ENCODE results near the gene SH3PXD2A. TPM values are rescaled to one million over a fixed set of nuclear protein-coding genes. Genes with fewer than 3 reads are reported as not detected.

SH3PXD2A gene
- total RNA-seq, 1 donor from 2014 or later = 2.4 TPM

DNA sequence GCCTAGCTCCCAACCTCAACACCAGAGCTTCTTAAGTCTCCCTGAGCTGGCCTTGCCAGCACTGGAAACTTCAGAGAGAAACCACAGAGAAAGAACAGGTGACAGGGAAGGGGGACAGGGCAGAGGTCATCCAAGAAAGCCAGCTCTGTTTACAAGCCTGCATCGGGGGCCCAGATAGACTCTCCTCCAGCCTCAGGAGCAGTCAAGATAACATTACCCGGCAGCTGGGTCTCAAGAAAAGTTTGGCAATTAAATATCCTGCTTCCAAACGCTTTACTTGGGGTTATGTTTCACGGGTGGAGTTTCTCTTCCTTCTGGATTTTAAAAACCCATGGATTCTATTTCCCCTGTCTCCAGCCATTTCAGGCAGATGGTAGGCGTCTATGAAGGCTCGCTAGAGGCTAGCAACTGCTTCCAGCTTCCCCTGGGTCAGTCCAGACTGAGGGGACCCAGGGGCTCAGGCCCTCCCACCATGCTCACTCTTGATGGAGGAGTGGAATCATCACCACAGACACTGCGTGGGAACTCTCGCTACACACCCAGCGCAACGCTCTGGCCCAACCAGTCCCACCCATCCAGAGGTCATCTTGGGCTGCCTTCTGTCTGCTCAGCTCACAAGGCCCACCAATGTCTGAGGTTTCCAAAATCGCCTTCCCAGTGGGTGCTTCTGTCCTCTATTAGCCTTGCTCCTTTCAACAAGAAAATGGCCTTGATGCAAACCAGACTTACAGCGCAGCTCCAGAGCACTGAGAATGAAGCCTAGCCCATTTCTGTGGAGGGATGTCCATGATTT is 48.8 kb downstream of the SH3PXD2A start:
- no peak for DNase-seq

DNA sequence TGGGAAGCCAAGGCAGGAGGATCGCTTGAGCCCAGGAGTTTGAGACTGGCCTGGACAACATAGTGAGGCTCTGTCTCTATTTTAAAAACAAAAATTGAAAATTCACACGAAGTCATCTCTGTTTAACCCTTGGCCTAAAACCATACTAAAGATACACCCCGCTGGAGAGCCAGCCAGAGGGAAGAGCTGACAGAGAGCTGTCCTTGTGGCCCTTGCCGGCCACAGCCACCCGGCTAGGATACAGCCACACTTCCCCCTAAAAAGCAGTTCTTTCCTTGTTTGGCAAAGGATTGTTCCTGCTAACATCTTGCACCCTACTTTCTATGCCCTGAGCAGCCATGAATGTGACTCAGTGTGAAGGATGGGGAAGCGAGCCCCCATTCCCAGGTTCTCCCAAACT is 49.6 kb downstream of the SH3PXD2A start:
- DNase-seq = no peak

DNA sequence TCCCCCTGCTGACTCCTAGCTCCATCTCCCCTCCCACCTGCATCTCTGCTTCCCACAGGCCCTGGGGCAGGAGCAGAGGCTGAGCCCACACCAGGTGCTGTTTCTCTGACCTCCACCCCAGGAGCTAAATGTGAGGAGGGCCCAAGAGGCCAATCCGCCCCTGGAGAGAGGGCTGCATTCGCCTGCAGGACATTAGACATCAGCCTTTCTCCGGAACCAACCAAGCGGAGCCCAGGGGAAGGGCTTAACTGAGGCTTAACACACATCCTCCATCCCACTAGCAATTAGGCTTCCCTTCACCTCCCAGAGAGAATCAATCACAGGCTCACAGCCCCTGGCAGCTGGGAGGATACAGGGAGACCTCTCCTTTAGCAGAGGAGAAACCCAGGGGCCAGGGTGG is 50.5 kb downstream of the SH3PXD2A start:
- no peak for DNase-seq

- no peak for DNase-seq
Observed at GRCh38 chr10:103803941-103804340, 51.4 kb downstream of the SH3PXD2A start.

DNA sequence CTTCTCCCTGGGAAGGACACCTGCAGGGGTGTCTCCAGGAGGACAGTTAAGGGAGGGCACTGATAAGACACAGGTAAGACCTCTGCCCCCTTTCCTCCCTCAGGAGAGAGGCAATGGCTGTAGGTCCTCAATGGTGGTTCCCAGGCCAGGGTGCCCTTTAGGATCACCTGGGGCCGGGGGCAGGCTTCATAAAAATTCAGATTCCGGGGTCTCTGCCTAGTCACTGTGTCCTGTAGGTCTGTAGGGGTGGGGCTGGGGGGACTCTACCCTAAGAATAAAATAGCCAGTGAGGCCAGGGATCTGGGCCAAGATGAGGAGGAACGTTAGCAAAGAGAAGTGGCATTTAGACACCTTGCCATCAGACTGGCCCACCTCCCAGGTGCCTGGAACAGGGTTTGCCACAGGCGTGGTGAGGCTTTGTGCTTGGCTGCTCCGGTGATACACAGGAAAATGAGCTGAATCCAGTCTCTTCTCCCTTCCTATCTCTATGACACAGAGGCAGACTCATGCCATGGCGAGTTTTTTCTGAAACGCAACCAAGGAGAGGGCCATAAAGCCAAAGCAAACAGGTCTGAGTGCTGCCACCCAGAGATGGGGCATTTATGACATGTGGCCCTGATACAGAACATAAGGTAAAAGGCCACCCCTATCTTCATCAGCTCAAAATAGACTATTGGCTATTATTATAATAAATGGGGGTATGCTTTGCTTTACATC is 52.6 kb downstream of the SH3PXD2A start:
- no peak for DNase-seq

- DNase-seq = no peak
Observed at GRCh38 chr10:103802081-103802480, 53.3 kb downstream of the SH3PXD2A start.

DNA sequence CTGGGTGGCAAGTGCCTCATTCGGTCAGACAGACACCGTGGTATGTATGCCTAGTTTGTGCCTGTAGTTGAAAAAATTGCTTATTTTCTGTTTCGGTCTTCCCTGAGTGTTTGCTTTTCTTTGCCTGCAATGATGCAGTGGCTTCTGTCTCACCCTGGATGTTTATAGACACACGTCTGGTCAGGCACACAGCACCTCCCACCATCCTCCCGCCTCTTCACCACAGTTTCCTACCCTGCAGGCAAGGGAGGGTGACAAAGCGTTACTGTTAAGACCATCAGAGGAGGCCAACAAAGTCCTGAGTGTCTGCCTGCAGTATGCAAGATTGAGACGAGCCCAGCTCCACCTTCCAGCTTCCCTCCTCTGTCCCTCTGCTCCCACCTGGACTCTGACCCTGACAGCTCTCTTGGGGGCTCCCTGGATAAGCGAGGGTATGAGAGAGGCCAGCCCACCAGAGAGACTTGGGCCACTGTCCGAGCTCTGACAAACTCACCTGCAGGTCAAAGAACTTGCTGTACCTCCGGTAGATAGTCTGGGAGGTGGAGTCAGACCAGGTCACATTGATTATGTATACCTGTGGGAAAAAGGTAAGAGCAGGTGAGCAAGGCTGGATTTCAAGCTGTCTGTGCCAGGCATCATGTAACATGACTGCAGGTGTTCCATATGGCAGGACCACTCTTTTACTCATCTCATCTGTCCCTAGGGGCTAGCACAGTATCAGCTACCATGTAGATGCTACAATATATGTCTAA is 54.4 kb downstream of the SH3PXD2A start:
- no peak for DNase-seq

DNA sequence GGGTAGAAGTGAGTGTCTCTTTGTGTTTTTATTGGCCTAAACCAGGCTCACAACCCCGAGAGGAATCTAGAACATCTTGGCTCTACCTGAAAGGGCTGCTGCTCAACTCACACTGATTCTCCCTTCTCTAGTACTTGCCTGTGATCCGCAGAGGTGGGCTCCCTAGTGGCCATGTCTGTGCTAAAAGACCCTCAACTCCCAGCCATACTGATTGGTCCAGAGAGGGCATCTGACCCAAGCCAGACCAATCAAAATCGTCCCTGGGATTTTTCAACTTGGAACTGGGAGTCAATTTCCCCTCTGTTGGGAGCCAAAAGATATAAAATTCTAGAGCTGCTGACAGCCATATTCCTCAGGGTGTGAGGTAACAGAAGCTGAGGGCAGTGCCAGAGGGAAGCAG is 55.3 kb downstream of the SH3PXD2A start:
- no peak for DNase-seq

DNA sequence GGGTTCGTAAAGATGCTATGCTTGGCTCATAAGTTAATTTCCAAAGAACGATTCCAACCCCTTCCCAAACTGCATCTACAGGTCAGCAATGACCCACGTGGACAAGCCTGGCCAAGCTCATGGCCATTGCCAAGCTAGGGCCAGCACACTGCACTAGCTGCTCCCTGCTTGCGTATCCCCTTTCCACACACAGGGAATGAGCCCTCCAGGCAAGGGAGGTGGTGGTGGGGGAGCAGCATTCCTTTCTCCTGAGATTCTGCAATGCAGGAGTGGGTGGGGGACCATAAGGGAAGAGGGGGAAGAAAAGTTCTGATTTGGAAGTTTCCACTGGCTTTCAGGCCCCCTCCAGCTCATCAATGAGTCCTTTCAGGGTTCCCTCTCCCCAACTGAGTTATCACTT is 56.0 kb downstream of the SH3PXD2A start:
- DNase-seq = no peak

- DNase-seq = no peak
Observed at GRCh38 chr10:103798511-103798910, 56.9 kb downstream of the SH3PXD2A start.

DNA sequence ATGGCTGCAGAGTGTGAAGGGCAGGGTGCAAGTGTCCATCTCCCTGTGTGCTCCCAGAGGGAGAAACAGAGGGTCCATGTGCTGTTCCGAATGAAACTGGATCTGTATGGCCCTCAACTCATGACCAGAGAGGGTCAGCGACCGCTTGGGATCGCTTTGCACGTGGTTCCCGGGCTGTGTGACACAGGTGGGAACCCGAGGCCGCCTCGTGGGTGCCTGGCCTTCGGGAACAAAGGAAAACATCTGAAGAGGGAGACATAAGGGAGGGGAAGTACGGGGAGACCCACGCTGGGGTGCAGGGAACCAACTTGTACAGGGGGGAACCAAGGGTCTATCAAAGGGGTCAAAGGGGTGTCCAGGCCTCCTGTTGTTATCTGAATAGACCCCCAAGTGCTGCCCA is 57.5 kb downstream of the SH3PXD2A start:
- no peak for DNase-seq

DNA sequence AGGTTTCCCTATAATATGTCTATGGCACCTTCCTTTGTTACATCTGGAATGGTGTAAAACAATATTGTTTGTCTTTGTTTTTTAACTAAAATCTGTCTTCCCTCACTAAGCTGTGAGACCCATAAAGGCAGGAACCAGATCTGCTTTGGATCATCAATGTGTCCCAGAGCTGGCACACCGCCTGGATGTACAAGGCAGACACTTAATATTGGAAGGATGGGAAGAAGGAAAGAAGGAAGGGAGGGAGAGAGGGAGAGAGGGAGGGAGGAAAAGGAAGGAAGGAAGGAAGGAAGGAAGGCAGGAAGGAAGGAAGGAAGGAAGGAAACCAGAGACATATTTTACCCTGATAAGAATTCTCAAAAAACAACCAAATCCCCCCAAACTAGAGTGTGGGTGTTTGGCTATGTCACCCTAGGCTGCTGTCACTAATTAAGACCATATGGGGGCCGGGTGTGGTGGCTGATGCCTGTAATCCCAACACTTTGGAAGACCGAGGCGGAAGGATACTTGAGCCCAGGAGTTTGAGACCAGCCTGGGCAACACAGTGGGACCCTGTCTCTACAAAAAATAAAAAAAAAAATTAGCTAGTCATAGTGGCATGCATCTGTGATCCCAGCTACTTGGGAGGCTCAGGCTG is 59.6 kb downstream of the SH3PXD2A start:
- no peak for DNase-seq

DNA sequence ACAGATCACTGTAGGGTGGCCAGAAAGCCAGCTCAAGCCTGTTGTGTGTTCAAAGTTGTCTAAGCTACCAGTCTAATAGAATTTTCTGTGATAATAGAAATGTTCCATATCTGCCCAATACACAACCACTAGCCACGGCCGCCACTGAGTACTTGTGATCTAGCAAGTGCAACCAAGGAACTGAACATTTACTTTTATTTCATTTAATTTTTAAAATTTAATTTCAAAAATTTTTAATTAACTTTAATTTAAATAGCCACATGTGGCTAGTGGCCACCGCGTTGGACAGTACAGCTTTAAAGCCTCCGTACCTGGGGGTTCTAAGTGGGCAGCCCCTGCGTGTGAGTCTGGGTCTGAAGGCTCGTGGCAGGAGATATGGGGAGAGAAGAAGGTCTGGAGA is 60.4 kb downstream of the SH3PXD2A start:
- no peak for DNase-seq

- peak; percentile 4 for DNase-seq
Observed at GRCh38 chr10:103793920-103794883, 61.2 kb downstream of the SH3PXD2A start.

DNA sequence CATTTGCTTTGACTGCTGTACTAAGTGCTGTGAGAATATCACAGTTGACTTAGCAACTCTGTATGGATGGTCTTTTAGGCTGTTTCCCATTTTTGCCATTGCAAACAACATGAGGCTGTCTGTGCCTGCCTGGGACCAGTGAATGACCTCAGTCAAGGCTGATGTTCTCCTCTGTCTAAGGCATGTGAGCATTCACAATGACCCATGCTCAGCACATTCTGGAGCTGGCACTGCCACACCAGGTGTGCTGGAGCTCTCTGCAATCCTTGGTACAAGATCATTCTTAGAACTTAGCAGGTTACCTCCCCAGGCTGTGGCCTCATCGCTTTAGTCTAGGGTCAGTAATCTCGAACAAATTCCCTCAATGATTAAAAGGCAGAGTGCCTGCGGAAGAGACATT is 61.9 kb downstream of the SH3PXD2A start:
- no peak for DNase-seq

DNA sequence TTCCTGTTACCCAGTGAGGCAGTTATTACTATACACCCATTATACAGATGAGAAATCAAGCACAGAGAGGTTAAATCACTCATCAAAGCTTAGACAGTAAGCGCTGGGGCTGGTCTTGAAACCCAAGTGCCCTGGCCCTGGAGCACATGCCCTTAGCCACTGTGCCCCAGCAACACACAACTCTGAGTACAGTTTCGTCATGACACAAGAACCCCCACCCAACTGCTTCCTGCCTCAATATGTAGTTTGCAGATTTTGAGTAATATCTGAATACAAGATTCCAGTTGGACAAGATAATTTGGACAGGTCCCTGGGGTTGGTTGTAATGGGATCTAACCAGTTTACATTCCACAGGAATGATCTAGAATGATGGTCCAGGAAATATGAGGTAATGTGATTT is 62.8 kb downstream of the SH3PXD2A start:
- no peak for DNase-seq

GRCh38 chr10:103791858-103792257 is 63.5 kb downstream of the SH3PXD2A start:
- DNase-seq = no peak

DNA sequence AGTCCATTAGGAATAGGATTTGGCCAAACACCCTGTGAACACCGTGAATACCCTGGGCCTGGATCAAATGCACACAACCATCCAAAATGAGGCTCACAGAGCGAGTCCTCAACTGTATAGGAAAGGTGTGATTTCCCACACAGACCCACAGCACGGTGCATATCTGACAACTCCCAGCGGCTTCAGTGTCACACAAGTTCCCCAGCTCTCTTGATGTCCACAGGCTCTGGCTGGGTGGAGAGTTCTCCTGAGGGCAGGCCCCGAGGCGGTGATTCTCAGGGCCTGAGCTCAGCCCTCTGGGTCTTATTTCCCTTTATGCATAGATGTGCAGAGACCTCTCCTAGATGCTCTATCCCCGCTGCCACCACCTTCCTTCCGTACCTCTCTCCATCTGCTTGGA is 64.1 kb downstream of the SH3PXD2A start:
- DNase-seq = no peak

DNA sequence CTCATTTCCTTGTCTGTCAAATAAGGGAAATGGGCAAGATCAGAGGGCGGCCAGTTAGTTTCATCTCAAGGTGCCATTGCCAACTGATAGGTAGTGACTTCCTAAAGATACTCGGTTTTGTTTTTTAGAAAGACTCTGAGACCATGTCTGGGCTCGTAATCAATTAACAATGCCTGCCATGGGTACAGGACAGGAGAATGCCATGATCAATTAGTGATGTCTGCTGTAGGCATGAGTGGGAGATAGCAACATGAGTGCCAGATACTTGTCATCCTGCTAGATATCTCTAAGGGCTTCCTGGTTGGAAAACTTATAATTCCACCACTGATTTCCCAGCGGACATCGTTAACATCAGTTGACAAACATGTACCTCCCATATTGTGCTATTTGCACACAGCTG is 64.8 kb downstream of the SH3PXD2A start:
- DNase-seq = no peak

DNA sequence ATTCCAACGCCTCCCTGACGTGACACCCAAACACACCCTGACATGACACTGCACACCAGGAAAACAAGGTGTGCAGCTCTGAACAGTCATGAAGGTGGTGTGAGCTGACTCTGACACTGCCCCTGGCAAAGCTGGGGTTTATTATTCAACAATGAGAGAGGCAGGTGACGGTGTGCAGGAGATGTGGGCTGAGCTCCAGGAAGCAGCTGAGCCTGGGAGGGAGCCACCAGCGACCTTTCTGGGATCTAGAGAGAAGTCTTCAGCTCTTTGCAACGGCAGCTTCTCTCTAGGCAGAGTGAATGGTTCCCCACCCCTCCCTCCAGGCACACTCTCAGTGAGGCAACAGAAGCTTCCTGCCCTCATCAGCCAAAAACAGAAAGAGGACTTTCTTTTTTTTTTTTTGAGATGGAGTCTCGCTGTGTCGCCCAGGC is 65.6 kb downstream of the SH3PXD2A start:
- DNase-seq = no peak

GRCh38 chr10:103789161-103789560 is 66.2 kb downstream of the SH3PXD2A start:
- DNase-seq = no peak

GRCh38 chr10:103787331-103787730 is 68.0 kb downstream of the SH3PXD2A start:
- DNase-seq = no peak
